ENCODE measurements around the gene GAK.

DNA sequence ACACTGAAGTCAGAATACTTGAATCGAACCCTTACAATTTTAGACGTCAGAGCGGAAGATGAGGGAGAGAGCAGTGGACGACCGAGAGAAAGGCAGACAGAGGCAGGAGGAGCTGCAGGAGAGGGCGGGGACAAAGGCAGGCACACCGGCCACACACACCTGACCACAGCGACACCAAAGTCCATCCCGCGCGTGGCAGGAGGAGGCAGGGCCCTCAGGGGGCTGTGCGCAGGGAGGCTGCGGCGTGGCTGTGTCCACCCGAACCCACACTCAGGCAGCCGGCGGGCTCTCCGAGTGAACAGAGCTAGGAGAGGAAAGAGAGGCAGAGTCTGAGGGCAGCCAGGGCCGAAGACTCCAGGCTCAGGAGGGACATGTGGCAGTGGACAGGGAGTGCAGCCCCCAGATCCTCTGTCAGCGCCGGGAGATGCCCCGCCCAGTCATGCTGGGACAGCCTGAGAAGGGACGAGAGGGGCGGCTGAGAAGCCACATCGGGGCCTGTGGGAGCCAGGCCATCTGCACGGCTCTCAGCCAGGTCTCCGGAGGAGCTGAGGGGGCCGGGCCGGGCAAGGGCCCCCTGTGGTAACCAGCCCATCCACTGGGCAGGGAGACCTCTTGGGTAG lies 20.1 kb downstream of the GAK start:
- TF ChIP-seq, protein P1, sequence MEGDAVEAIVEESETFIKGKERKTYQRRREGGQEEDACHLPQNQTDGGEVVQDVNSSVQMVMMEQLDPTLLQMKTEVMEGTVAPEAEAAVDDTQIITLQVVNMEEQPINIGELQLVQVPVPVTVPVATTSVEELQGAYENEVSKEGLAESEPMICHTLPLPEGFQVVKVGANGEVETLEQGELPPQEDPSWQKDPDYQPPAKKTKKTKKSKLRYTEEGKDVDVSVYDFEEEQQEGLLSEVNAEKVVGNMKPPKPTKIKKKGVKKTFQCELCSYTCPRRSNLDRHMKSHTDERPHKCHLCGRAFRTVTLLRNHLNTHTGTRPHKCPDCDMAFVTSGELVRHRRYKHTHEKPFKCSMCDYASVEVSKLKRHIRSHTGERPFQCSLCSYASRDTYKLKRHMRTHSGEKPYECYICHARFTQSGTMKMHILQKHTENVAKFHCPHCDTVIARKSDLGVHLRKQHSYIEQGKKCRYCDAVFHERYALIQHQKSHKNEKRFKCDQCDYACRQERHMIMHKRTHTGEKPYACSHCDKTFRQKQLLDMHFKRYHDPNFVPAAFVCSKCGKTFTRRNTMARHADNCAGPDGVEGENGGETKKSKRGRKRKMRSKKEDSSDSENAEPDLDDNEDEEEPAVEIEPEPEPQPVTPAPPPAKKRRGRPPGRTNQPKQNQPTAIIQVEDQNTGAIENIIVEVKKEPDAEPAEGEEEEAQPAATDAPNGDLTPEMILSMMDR (IDR thresholded peaks at IDR 0.05 in 8 of 11, conservative IDR thresholded peaks at IDR 0.05 in 3 of 11), result no peak
- no peak for TF ChIP-seq POLR2A (IDR thresholded peaks at IDR 0.05)
- TF ChIP-seq POLR2AphosphoS5 (IDR thresholded peaks at IDR 0.05), result peak in 1 of 3 donors; percentile 28

Measured in spleen (tissue), 7 donors.